BLaER1 treated with 17β-estradiol and CSF1 and Interleukin-3, amounts not matched to agents 10 nM and 100 nM (cell line): ENCODE results near the gene FCER1G.
A peak's percentile ranks its signal among the peaks of the same experiment; 100 is the strongest.

Source experiments
- H3K27ac ChIP-seq, 11 experiments: shearing (Covaris generic); formaldehyde crosslinking; 2 replicates each; pipeline ENCODE4 v1.8.1; 2022
- H3K27me3 ChIP-seq, 11 experiments: shearing (Covaris generic); formaldehyde crosslinking; 2 replicates each; pipeline ENCODE4 v1.8.1; 2022
- H3K36me3 ChIP-seq, 11 experiments: shearing (Covaris generic); formaldehyde crosslinking; 2 replicates each; pipeline ENCODE4 v1.8.1; 2022
- H3K4me1 ChIP-seq, 10 experiments: shearing (Covaris generic); formaldehyde crosslinking; 2 replicates each; pipeline ENCODE4 v1.8.1; 2022
- H3K4me2 ChIP-seq, 11 experiments: shearing (Covaris generic); formaldehyde crosslinking; 2 replicates each; pipeline ENCODE4 v1.8.1; 2022
- H3K4me3 ChIP-seq, 10 experiments: shearing (Covaris generic); formaldehyde crosslinking; 2 replicates each; pipeline ENCODE4 v1.8.1; 2022
- H3K9ac ChIP-seq, 11 experiments: shearing (Covaris generic); formaldehyde crosslinking; 2 replicates each; pipeline ENCODE4 v1.8.1; 2022
- H3K9me3 ChIP-seq, 11 experiments: shearing (Covaris generic); formaldehyde crosslinking; replicated peaks in 1 of 11; 2 replicates each; pipeline ENCODE4 v1.8.1; 2022
- H4K20me1 ChIP-seq, 11 experiments: shearing (Covaris generic); formaldehyde crosslinking; 2 replicates each; pipeline ENCODE4 v1.8.1; 2022
- Cebpa-rat ChIP-seq, 11 experiments: shearing (Covaris generic); IDR thresholded peaks; 2 replicates each; pipeline ENCODE4 v1.8.1; 2022

Gene FCER1G

DNA sequence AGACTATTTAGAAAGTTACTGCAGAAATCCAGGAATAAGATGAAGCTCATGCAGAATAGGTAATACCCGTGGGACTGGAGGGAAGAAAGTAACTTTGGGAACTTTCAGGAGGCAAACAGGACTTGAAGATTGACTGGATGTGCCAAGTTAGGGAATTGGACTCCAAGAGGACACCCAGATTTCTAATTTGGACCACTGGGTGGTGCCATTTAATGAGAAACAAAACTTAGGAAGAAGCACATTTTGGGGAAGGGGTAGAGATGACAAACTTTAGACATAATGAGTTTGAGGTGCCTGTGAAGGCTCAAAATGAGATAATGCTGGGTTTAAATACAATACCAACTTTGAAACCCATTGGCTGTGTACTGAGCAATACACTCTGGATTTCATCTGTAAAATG, 34.5 kb upstream of the FCER1G start:
- H3K9me3 ChIP-seq: no peaks in the 10 kb centered on the region
- TF ChIP-seq Cebpa-rat (IDR thresholded peaks at IDR 0.05): no peak
- H3K4me1 ChIP-seq: peaks cover 78 to 92% (median 88%) of the 10 kb centered on the region in 10 experiments
- peaks cover 0 to 7% (median 0%) of the 10 kb centered on the region in 11 experiments; a peak in 1 of 22 replicates for H4K20me1 ChIP-seq
- peak overlapping the region in 1 of 11 experiments; percentile 65; a peak in 2 of 22 replicates for H3K9ac ChIP-seq
- H3K36me3 ChIP-seq: peaks cover under 1 to 6% (median 4%) of the 10 kb centered on the region in 11 experiments; a peak in 19 of 22 replicates
- H3K4me3 ChIP-seq: no peak overlapping the region
- H3K4me2 ChIP-seq: peak overlapping the region in 5 of 11 experiments; percentile 31 to 95 (median 81); a peak in 8 of 22 replicates
- peak overlapping the region in 5 of 11 experiments; percentile 65 to 99 (median 96); a peak in 8 of 22 replicates for H3K27ac ChIP-seq
- no peaks in the 10 kb centered on the region for H3K27me3 ChIP-seq

DNA sequence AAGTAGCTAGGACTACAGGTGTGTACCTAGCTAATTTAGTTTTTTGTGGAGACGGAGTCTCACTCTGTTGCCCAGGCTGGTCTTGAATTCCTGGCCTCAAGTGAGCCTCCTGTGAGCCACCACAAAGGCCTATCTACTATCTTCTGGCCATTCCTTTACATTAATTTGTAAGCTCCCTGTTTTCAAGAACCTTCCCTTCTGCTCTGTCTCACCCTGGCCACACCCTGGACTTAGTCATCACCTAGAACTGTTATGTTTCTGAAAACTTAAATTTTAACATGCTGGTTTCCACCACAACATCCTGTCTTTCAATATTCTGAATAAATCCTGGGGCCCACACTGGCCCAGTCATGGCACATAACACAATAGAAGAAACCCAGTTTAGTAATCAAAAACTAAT, 32.9 kb upstream of the FCER1G start:
- Histone ChIP-seq H3K4me3 (peak overlapping the region in 2 of 10 experiments; percentile 25 to 41; a peak in 4 of 20 replicates), H3K36me3 (no peaks in the 10 kb centered on the region), H3K4me2 (peak overlapping the region; percentile 31 to 95 (median 81)), H4K20me1 (no peaks in the 10 kb centered on the region), H3K27me3 (no peaks in the 10 kb centered on the region), H3K9me3 (no peaks in the 10 kb centered on the region), H3K9ac (peak overlapping the region in 7 of 11 experiments; percentile 8 to 77 (median 65); a peak in 12 of 22 replicates), H3K27ac (peak overlapping the region in 10 of 11 experiments; percentile 13 to 99 (median 96); a peak in 19 of 22 replicates), H3K4me1 (peaks cover 80 to 95% (median 91%) of the 10 kb centered on the region in 10 experiments)
- TF ChIP-seq Cebpa-rat (IDR thresholded peaks at IDR 0.05): no peak

DNA sequence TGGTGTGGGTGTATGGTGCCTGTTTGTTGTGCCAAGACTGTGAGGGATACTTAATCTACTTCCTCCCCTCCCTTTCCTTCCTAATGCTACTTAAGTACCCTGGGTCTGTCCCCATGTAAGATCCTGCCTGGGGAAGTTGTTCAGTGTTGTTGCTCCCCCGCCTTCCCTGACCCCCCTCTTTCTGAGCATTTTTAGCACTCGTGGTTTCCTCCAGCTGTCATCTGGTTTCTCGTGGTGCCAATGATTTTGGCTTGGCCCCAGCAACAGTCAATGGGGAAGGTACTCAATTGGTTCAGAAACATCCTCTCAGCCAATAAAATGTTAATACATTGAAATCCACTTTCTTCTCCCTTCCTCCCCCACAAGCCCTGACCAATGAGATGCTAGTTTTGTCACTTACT, 29.8 kb upstream of the FCER1G start:
- Histone ChIP-seq H3K27ac (peak overlapping the region; percentile 78 to 99 (median 96)), H3K36me3 (no peaks in the 10 kb centered on the region), H3K9me3 (no peaks in the 10 kb centered on the region), H3K27me3 (no peaks in the 10 kb centered on the region), H3K4me2 (peak overlapping the region; percentile 64 to 95 (median 83)), H3K9ac (peak overlapping the region; percentile 68 to 85 (median 80); a peak in 21 of 22 replicates), H3K4me3 (peak overlapping the region in 4 of 10 experiments; percentile 8 to 52 (median 24); a peak in 6 of 20 replicates), H3K4me1 (peaks cover 71 to 97% (median 83%) of the 10 kb centered on the region in 10 experiments), H4K20me1 (no peaks in the 10 kb centered on the region)
- TF ChIP-seq Cebpa-rat (IDR thresholded peaks at IDR 0.05): no peak

GRCh38 chr1:161185732-161186311, 29.3 kb upstream of the FCER1G start:
- H4K20me1 ChIP-seq: no peaks in the 10 kb centered on the region
- TF ChIP-seq Cebpa-rat (IDR thresholded peaks at IDR 0.05): no peak
- H3K4me2 ChIP-seq: peak overlapping the region; percentile 64 to 95 (median 83)
- peak overlapping the region; percentile 78 to 99 (median 96) for H3K27ac ChIP-seq
- peaks cover 71 to 96% (median 79%) of the 10 kb centered on the region in 10 experiments for H3K4me1 ChIP-seq
- peak overlapping the region; percentile 68 to 85 (median 80) for H3K9ac ChIP-seq
- H3K4me3 ChIP-seq: peak overlapping the region in 5 of 10 experiments; percentile 8 to 52 (median 36); a peak in 10 of 20 replicates
- no peaks in the 10 kb centered on the region for H3K36me3 ChIP-seq
- no peaks in the 10 kb centered on the region for H3K27me3 ChIP-seq
- H3K9me3 ChIP-seq: no peaks in the 10 kb centered on the region

DNA sequence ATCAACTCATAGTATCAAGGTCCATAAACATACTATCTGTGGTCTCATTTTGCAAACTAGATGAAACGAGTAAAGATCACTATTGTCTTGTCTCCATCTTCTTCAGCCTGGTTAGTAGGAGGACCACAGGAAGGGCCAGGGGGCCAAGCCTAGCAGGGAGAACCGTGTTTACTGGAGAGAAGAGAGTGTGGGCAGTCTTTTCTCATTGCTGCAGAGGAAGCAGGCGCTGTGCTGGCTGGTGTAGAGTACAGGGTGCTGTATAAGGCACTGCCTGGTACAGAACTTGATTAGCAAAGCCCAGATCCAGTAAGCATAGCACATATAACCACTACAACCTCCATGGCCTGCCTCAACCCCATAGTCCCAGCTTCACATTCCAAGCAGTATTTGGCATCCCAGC, 27.8 kb upstream of the FCER1G start:
- H3K27me3 ChIP-seq: no peaks in the 10 kb centered on the region
- no peak for TF ChIP-seq Cebpa-rat (IDR thresholded peaks at IDR 0.05)
- H3K9ac ChIP-seq: no peak overlapping the region
- H3K4me3 ChIP-seq: no peak overlapping the region
- no peaks in the 10 kb centered on the region for H4K20me1 ChIP-seq
- H3K9me3 ChIP-seq: no peaks in the 10 kb centered on the region
- peak overlapping the region; percentile 14 to 99 (median 96); a peak in 19 of 22 replicates for H3K27ac ChIP-seq
- peaks cover 61 to 96% (median 70%) of the 10 kb centered on the region in 10 experiments for H3K4me1 ChIP-seq
- H3K36me3 ChIP-seq: no peaks in the 10 kb centered on the region
- H3K4me2 ChIP-seq: peak overlapping the region; percentile 64 to 95 (median 83)

DNA sequence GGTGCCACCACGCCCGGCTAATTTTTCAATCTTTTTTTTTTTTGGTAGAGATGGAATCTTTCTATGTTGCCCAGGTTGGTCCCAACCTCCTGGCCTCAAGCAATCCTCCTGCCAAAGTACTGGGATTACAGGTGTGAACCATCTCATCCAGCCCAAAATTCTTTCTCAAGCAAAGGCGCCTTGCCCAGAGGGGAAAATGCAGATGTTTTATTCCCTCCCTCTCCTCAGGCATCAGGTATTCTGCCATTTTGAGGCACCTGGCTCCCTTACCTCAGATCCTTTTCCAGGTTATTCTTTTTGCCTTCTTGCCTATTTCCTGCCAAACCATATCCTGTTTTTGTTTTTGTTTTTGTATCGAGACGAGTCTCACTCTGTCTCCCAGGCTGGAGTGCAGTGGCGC, 26.7 kb upstream of the FCER1G start:
- H3K27me3 ChIP-seq: no peaks in the 10 kb centered on the region
- no peaks in the 10 kb centered on the region for H3K36me3 ChIP-seq
- H4K20me1 ChIP-seq: no peaks in the 10 kb centered on the region
- H3K4me3 ChIP-seq: no peak overlapping the region
- H3K9me3 ChIP-seq: no peaks in the 10 kb centered on the region
- H3K4me2 ChIP-seq: peak overlapping the region in 7 of 11 experiments; percentile 9 to 95 (median 77); a peak in 10 of 22 replicates
- no peak overlapping the region for H3K9ac ChIP-seq
- H3K27ac ChIP-seq: no peak overlapping the region
- no peak for TF ChIP-seq Cebpa-rat (IDR thresholded peaks at IDR 0.05)
- H3K4me1 ChIP-seq: peaks cover 59 to 96% (median 68%) of the 10 kb centered on the region in 10 experiments

- Histone ChIP-seq H3K4me3 (no peak overlapping the region), H3K4me1 (peaks cover 59 to 96% (median 69%) of the 10 kb centered on the region in 10 experiments), H3K27me3 (no peaks in the 10 kb centered on the region), H3K9ac (no peak overlapping the region), H3K27ac (no peak overlapping the region), H3K4me2 (peak overlapping the region in 5 of 11 experiments; percentile 2 to 89 (median 22); a peak in 5 of 22 replicates), H4K20me1 (no peaks in the 10 kb centered on the region), H3K36me3 (no peaks in the 10 kb centered on the region), H3K9me3 (no peaks in the 10 kb centered on the region)
- TF ChIP-seq Cebpa-rat (IDR thresholded peaks at IDR 0.05): no peak
Observed at GRCh38 chr1:161189036-161189435, 26.1 kb upstream of the FCER1G start.

DNA sequence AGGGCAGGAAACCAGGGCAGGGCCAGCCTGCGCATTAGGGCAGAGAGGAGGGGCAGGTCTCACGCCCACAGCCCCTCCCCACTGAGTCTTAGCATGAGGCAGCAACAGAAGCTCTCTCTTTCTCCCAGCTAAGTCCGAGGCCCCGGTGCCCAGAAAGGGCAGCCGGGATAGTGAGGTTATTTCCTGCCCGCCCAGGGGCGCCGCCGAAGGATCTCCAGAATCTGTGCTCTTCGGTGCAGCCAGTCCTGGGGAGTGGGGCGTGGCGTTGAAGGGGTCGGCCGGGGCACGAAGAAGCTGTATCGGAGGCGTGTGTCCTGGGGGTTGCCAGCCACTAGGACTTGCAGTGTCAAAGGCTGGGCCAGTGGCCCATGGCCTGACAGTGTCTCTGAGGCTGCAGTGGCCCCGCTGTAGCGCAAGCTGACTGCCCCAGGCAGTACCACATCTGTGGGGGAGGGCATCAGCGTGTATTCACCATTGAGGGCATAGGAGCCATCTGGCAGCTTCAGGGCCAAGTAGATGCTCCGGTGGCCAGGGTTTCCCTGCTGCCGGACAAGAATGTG, 24.1 kb upstream of the FCER1G start:
- Histone ChIP-seq H3K27me3 (no peaks in the 10 kb centered on the region), H3K9me3 (no peaks in the 10 kb centered on the region), H4K20me1 (no peaks in the 10 kb centered on the region), H3K4me3 (no peak overlapping the region), H3K4me2 (peak overlapping the region in 5 of 11 experiments; percentile 14 to 39 (median 29); a peak in 7 of 22 replicates), H3K4me1 (peaks cover 57 to 96% (median 69%) of the 10 kb centered on the region in 10 experiments), H3K27ac (peak overlapping the region in 5 of 11 experiments; percentile 1 to 31 (median 6); a peak in 6 of 22 replicates), H3K36me3 (no peaks in the 10 kb centered on the region), H3K9ac (peak overlapping the region in 7 of 11 experiments; percentile 13 to 37 (median 26); a peak in 8 of 22 replicates)
- no peak for TF ChIP-seq Cebpa-rat (IDR thresholded peaks at IDR 0.05)

GRCh38 chr1:161191971-161192370, 23.1 kb upstream of the FCER1G start:
- Histone ChIP-seq H3K27ac (peak overlapping the region in 1 of 11 experiments; percentile 6; a peak in 1 of 22 replicates), H3K9ac (peak overlapping the region in 1 of 11 experiments; percentile 35; a peak in 1 of 22 replicates), H3K4me2 (peak overlapping the region in 3 of 11 experiments; percentile 14 to 78 (median 18); a peak in 4 of 22 replicates)

More at GRCh38 chr1:161191971-161192370, 23.1 kb upstream of the FCER1G start:
- Histone ChIP-seq H3K9me3 (no peaks in the 10 kb centered on the region), H3K27me3 (no peaks in the 10 kb centered on the region), H3K4me1 (peaks cover 57 to 96% (median 69%) of the 10 kb centered on the region in 10 experiments), H3K36me3 (no peaks in the 10 kb centered on the region), H4K20me1 (no peaks in the 10 kb centered on the region), H3K4me3 (no peak overlapping the region)
- TF ChIP-seq Cebpa-rat (IDR thresholded peaks at IDR 0.05): no peak
